HCT116 (cell line): Measurements from ENCODE around the gene GH2. TPM values are rescaled to one million over a fixed set of nuclear protein-coding genes. Genes with fewer than 3 reads are reported as not detected.
"Not testable (repeated sequence)": the region's sequence is repeated elsewhere in the genome, so short reads cannot be mapped to it uniquely, and the experiment has no call there.

ENCODE experiments used
- ATAC-seq: fragments of 200-7000 bp; cut with Tn5 transposase; 2 replicates; pipeline ENCODE4 v1.9.1; 2020; ENCODE audit warnings: mild to moderate bottlenecking, moderate library complexity
- BruUV-seq: library from RNA; stranded (reverse); fragments of 400-500 nt; replicated peaks from 2 replicates; lab custom pipeline; 2021; lab: Mats Ljungman, UMichigan
- CTCF ChIA-PET: fragments of 300-600 bp; sonication (Branson Sonifier 250); formaldehyde crosslinking; loops from one replicate; lab custom pipeline; 2021; ENCODE audit warnings: antibody characterized with exemption; lab: Charles Lee
- POLR2A ChIA-PET: fragments of 300-600, 350-600 bp; sonication (Branson Sonifier 250); formaldehyde crosslinking; loops from one replicate; lab custom pipeline; 2021; ENCODE audit warnings: antibody characterized with exemption; lab: Charles Lee
- RAD21 ChIA-PET, 2 experiments: fragments of 300-600 bp; sonication (Branson Sonifier 250); formaldehyde crosslinking; loops; one replicate each; lab custom pipeline; 2023; ENCODE audit warnings: low total read pairs in 2 of 2; ENCODE audit not compliant: uncharacterized antibody in 2 of 2, unreplicated experiment in 2 of 2, low non-redundant PET in 1 of 2; lab: Charles Lee
- DNase-seq: peaks from one replicate; pipeline ENCODE4 v3.0.0-alpha.2; 2010; ENCODE audit warnings: low read depth, low spot score
- H2AFZ ChIP-seq: fragments of 200-600 bp; shearing (Covaris generic), sonication (generic); 2 replicates; pipeline ENCODE4 v1.6.1; 2017; ENCODE audit warnings: low read depth, mixed run types, mixed read lengths, antibody characterized with exemption, low read length; ENCODE audit not compliant: poor library complexity, severe bottlenecking
- H3K27ac ChIP-seq: 2 replicates; pipeline ENCODE4 v1.5.1; 2012; ENCODE audit warnings: low read depth, low read length
- H3K27me3 ChIP-seq: fragments of 200-600 bp; sonication (generic); 2 replicates; pipeline ENCODE4 v1.6.1; 2016; ENCODE audit warnings: mixed run types, low read length, mixed read lengths; ENCODE audit not compliant: insufficient read depth
- H3K36me3 ChIP-seq, 2 experiments: fragments of 200-500 bp in 1 of 2; fragments of 200-600 bp in 1 of 2; sonication (Bioruptor generic) in 1 of 2; sonication (generic) in 1 of 2; 2 replicates each; pipeline versions ENCODE4 v1.5.1 to v1.6.1; 2014 to 2016; ENCODE audit warnings: low read length in 2 of 2, inconsistent platforms in 1 of 2, mixed read lengths in 1 of 2, mixed run types in 1 of 2; ENCODE audit not compliant: insufficient read depth in 2 of 2, control insufficient read depth in 1 of 2
- H3K4me1 ChIP-seq, 2 experiments: fragments of 200-600 bp in 1 of 2; sonication (generic) in 1 of 2; 2 replicates each; pipeline versions ENCODE4 v1.5.1 to v1.6.1; 2012 to 2017; ENCODE audit warnings: low read length in 2 of 2, inconsistent platforms in 1 of 2, mild to moderate bottlenecking in 1 of 2, mixed read lengths in 1 of 2, mixed run types in 1 of 2, moderate library complexity in 1 of 2; ENCODE audit not compliant: insufficient read depth in 2 of 2, control insufficient read depth in 1 of 2
- H3K4me2 ChIP-seq: fragments of 200-600 bp; sonication (generic); 2 replicates; pipeline ENCODE4 v1.6.1; 2017; ENCODE audit warnings: mixed run types, low read length, mixed read lengths
- H3K4me3 ChIP-seq, 2 experiments: fragments of 200-600 bp in 1 of 2; sonication (generic) in 1 of 2; replicated peaks in 1 of 2; 2 replicates each; pipeline ENCODE4 v1.5.1; 2011 to 2016; ENCODE audit warnings: low read length in 2 of 2, control low read depth in 1 of 2, low read depth in 1 of 2, mild to moderate bottlenecking in 1 of 2, mixed read lengths in 1 of 2, mixed run types in 1 of 2
- H3K79me2 ChIP-seq: fragments of 200-600 bp; sonication (generic); 2 replicates; pipeline ENCODE4 v1.6.1; 2017; ENCODE audit warnings: mild to moderate bottlenecking, mixed run types, low read length, moderate library complexity, mixed read lengths; ENCODE audit not compliant: insufficient read depth
- H3K9ac ChIP-seq: fragments of 200-600 bp; sonication (generic); 2 replicates; pipeline ENCODE4 v1.6.1; 2016; ENCODE audit warnings: low read length, mixed read lengths
- H3K9me2 ChIP-seq: fragments of 200-600 bp; sonication (generic), shearing (Covaris generic); 2 replicates; pipeline ENCODE4 v1.6.1; 2017; ENCODE audit warnings: mixed run types, mild to moderate bottlenecking, moderate library complexity; ENCODE audit not compliant: insufficient read depth
- H3K9me3 ChIP-seq, 2 experiments: fragments of 200-500 bp in 1 of 2; fragments of 200-600 bp in 1 of 2; sonication (Bioruptor generic) in 1 of 2; sonication (generic) in 1 of 2; 2 replicates each; pipeline ENCODE4 v1.6.1; 2014 to 2017; ENCODE audit warnings: low read length in 2 of 2, mixed read lengths in 2 of 2, inconsistent platforms in 1 of 2, low read depth in 1 of 2, mild to moderate bottlenecking in 1 of 2, mixed run types in 1 of 2, moderate library complexity in 1 of 2; ENCODE audit not compliant: control insufficient read depth in 1 of 2, insufficient read depth in 1 of 2
- H4K20me1 ChIP-seq: fragments of 200-600 bp; sonication (generic), shearing (Covaris generic); 2 replicates; pipeline ENCODE4 v1.6.1; 2017; ENCODE audit warnings: mixed run types, mild to moderate bottlenecking, moderate library complexity; ENCODE audit not compliant: insufficient read depth
- RAD21 ChIP-seq: IDR thresholded peaks from 2 replicates; pipeline ENCODE4 v1.6.1; 2012; ENCODE audit warnings: low read depth, mild to moderate bottlenecking
- intact Hi-C: fragments of 100-400 bp; cut with micrococcal nuclease; formaldehyde crosslinking; loops from 2 replicates; pipeline ENCODE4 v1.10.0; 2022
- total RNA-seq: library from RNA; stranded (reverse); gene quantifications from one replicate; pipeline ENCODE4 v1.2.1, GENCODE V29; 2021; ENCODE audit not compliant: unreplicated experiment
- TF ChIP-seq, protein P1 (sequence below), 3 experiments: fragments of 200-600 bp in 1 of 3; sonication (generic) in 1 of 3; IDR thresholded peaks in 2 of 3; conservative IDR thresholded peaks in 1 of 3; 2 replicates each; pipeline ENCODE4 v1.5.1; 2012 to 2017; ENCODE audit warnings: low read depth in 2 of 3, low read length in 2 of 3, antibody characterized with exemption in 1 of 3, borderline replicate concordance in 1 of 3, control low read depth in 1 of 3, mild to moderate bottlenecking in 1 of 3, mixed read lengths in 1 of 3, mixed run types in 1 of 3, moderate library complexity in 1 of 3; ENCODE audit not compliant: insufficient read depth in 1 of 3

The GH2 gene
- total RNA-seq, 1 experiment from 2014 or later = not detected

DNA sequence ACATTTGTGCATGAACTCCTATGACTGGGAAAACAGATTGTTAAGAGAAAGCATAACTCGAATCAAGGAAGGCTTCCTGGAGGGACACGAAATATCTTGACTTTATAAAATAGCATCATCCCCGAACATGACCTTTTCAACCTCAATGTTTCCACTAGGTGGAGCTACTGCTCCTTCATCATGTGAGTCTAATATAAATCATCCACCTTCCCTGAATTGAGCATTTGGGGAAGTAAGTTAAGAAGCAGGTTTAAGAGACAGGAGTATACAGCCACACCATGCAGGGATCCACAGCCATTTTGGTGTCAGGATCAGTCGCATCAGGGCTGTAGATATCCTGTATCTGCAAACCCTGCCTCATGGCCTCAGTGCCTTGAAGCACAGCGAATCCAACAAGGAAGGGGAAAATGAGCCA lies 22.1 kb upstream of the GH2 start:
- RAD21 ChIA-PET = interaction anchor here in 1 of 2 experiments (1.6 to 1.7 kb wide), 2 partner anchors 13 to 230 kb away, joined by 3 to 4 read pairs; no protein-coding TSS in a partner anchor
- H3K79me2 ChIP-seq, H4K20me1 ChIP-seq, POLR2A ChIA-PET, H3K9me3 ChIP-seq, H3K9ac ChIP-seq, H3K27me3 ChIP-seq, DNase-seq, H3K4me3 ChIP-seq, H3K4me1 ChIP-seq, BruUV-seq, intact Hi-C loops, H3K4me2 ChIP-seq, H3K9me2 ChIP-seq, H2AFZ ChIP-seq, H3K36me3 ChIP-seq, H3K27ac ChIP-seq: not testable (repeated sequence)
- CTCF ChIA-PET = interaction anchor here (0.7 to 2.4 kb wide), 13 partner anchors 11 to 230 kb away, joined by 3 to 19 read pairs (median 4); no protein-coding TSS in a partner anchor
- ATAC-seq = peak; percentile 82
- peak; percentile 41; the same call in 1 of the 2 replicates for TF ChIP-seq RAD21
- TF ChIP-seq, protein P1, sequence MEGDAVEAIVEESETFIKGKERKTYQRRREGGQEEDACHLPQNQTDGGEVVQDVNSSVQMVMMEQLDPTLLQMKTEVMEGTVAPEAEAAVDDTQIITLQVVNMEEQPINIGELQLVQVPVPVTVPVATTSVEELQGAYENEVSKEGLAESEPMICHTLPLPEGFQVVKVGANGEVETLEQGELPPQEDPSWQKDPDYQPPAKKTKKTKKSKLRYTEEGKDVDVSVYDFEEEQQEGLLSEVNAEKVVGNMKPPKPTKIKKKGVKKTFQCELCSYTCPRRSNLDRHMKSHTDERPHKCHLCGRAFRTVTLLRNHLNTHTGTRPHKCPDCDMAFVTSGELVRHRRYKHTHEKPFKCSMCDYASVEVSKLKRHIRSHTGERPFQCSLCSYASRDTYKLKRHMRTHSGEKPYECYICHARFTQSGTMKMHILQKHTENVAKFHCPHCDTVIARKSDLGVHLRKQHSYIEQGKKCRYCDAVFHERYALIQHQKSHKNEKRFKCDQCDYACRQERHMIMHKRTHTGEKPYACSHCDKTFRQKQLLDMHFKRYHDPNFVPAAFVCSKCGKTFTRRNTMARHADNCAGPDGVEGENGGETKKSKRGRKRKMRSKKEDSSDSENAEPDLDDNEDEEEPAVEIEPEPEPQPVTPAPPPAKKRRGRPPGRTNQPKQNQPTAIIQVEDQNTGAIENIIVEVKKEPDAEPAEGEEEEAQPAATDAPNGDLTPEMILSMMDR (IDR thresholded peaks at IDR 0.05 in 2 of 3, conservative IDR thresholded peaks at IDR 0.05 in 1 of 3; ENCODE audit: borderline replicate concordance in 1 of 3, insufficient read depth in 1 of 3, low read depth in 2 of 3, low read length in 2 of 3) = peak; percentile 37 to 57 (median 38); a peak in 4 of 6 replicates

DNA sequence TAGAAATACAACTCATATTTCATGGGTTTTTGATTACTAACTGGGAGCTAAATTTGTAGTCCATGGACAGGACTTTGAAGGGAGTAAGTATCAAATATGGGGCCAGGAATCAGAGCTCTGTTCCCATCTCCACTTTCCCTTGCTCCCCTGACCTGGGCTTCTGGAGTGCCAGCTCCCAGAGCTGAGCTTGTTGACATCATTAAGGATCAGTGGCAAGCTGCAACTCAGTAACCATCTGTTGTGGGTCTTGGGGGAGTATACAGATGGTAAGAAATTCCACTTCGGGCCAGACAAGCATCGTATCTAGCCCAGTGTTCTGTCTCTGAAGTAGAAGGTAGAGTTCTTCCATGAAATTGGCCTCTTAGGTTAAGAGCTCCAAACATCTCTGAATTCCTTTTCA lies 20.2 kb upstream of the GH2 start:
- CTCF ChIA-PET = interaction anchor here (1.1 to 2.4 kb wide), 5 partner anchors 10 to 232 kb away, joined by 3 to 15 read pairs (median 4); no protein-coding TSS in a partner anchor
- H3K27ac ChIP-seq, H2AFZ ChIP-seq, ATAC-seq, H3K9me3 ChIP-seq, H3K27me3 ChIP-seq, intact Hi-C loops, H4K20me1 ChIP-seq, H3K79me2 ChIP-seq, H3K4me3 ChIP-seq, H3K4me2 ChIP-seq, H3K4me1 ChIP-seq, DNase-seq, BruUV-seq, H3K36me3 ChIP-seq, H3K9me2 ChIP-seq, H3K9ac ChIP-seq, POLR2A ChIA-PET: not testable (repeated sequence)
- RAD21 ChIA-PET = interaction anchor here in 1 of 2 experiments (1.6 kb wide), 1 partner anchor 232 kb away, joined by 4 read pairs; no protein-coding TSS in a partner anchor

DNA sequence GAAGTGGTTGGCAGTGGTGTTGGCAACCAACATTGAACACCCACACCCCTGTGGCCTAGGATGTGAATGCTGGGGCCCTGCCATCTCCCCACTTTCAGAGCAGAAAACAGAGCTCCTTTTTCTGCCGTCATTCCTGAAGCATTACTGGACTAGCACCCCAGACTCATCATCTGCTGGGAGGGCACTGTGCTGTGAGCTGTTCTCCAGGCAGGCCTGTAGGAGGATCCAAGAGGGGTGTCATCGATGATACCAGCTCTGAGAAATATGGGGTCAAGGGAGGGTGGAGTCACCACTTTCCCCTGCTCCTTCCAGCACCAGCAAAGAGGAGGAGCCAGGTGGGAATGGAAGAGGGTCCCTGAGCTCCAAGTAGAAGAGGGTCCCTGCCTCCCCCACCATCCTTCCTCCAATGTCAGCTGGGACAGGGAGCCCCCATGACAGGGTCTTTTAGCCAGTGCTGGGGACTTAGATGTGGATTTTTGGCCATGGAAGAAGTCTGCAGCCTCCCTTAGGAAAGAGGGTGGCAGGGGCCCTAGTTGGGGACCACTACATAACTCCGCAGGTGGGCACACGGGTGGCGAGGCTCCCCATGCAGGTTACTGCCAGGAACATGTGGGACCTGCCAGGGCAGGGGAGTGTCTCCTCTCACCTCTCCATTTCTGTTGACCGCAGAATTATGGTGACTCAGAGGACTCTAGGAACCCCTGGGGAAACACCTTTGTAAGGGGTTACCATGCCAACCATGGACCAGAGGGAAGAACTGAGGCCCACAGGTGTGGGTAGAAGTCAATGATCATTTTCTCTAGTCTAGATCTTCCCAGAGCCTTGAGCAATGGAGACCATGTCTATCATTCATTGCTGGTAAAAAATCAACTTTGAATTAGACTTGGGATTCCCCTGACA lies 17.4 kb upstream of the GH2 start:
- RAD21 ChIA-PET, H3K27me3 ChIP-seq, intact Hi-C loops, CTCF ChIA-PET, H3K4me3 ChIP-seq, H3K79me2 ChIP-seq, H3K36me3 ChIP-seq, H2AFZ ChIP-seq, BruUV-seq, DNase-seq, ATAC-seq, H3K9me3 ChIP-seq, H3K9me2 ChIP-seq, H3K9ac ChIP-seq, H3K4me2 ChIP-seq, H3K27ac ChIP-seq, H3K4me1 ChIP-seq, H4K20me1 ChIP-seq, POLR2A ChIA-PET: not testable (repeated sequence)
